ENCODE data around the gene CRYBG1.

- no peak for TF ChIP-seq CTCF (IDR thresholded peaks at IDR 0.05)
- no peak for TF ChIP-seq POLR2A (IDR thresholded peaks at IDR 0.05)
Measured at GRCh38 chr6:106520711-106521401, 160.3 kb downstream of the CRYBG1 start.

Measured in lower leg skin (tissue), 3 donors.